NCI-H226 (cell line): ENCODE measurements around the gene GSG1.

Experiments used
- DNase-seq: peaks from one replicate; pipeline ENCODE4 v3.0.0-alpha.2; 2015

GSG1 gene

GRCh38 chr12:13103391-13104033, at the start of gene GSG1:
GSG1 (minus strand) TSS chr12:13103667; CDS start chr12:13103512, 155 bp downstream.
- DNase-seq = peak; percentile 49

- DNase-seq = no peak
Measured at GRCh38 chr12:13153180-13153579, 49.7 kb upstream of the GSG1 start.

GRCh38 chr12:13152756-13153155, 49.3 kb upstream of the GSG1 start:
- DNase-seq = no peak

GRCh38 chr12:13152281-13152680, 48.8 kb upstream of the GSG1 start:
- no peak for DNase-seq

DNA sequence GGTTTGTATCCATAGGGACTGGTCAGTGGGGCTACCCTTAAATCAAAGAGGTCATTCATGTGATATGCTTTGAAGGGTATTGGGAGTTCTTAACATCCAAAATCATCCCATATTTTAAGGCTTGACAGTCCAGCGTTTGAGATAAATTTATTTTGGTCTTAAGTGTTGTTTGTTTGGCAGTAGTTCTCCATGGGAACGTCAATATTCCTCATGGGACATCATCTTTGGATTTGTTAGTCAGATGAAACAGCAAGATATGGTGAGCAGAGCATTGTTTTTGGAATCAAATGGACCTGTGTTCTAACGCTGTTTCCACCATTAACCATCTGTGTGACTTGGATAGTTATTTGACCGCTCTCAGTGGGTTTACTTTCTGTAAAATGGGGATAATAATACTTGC, 45.9 kb upstream of the GSG1 start:
- DNase-seq = no peak

DNA sequence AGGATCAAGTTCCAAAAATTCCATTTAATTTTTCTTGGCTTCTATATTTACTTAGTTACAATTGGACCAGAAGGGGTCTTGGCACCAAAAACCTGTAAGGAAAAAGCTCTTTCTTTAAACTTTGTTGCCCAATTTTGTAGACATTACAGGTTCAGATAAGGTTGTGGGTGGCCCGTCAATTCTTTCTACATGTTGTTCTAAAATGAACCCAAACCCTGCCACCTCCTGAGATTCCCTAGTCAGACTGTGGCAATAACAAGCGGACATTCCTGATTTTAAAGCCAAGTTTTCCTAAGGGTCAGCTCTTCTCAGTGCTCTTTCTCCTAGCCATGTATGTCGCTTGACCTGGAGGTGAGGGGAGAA, 45.0 kb upstream of the GSG1 start:
- no peak for DNase-seq

DNA sequence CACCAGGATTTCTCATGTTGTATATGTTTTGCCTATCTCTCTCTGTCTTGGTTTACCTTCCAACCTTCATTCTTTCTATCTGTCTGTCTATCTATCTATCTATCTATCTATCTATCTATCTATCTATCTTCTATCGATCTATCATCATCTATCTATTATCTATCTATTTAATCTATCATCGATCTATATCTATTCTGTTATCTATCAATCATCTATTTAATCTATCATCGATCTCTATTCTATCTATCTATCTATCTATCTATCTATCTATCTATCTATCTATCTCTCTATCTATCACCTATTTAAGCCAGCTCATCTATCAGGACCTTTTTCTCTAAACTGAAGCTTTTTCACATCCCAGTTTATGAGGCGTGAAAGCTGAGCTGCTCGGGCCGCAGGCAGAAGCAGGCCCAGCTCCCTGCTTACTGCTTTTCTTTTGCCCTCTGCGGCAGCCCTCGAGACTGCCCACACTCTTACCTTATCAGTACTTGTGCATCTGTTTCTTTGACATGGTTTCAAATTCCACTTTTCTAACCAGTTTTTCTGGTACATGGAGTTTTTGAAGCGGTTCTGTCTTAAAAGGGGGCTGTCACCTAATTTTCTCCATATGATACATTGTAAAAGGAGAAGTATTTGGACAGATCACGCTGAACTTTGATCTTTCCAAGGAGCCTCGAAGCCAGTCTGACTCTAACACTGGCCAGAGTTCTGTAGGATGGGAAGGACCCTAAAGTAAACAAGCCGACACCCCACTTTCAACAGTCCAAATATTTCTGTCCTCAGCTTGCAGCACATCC, 44.4 kb upstream of the GSG1 start:
- DNase-seq = no peak

GRCh38 chr12:13146336-13146938, 43.0 kb upstream of the GSG1 start:
- DNase-seq = no peak

GRCh38 chr12:13144266-13144828, 40.9 kb upstream of the GSG1 start:
- no peak for DNase-seq

GRCh38 chr12:13142747-13143146, 39.3 kb upstream of the GSG1 start:
- no peak for DNase-seq

DNA sequence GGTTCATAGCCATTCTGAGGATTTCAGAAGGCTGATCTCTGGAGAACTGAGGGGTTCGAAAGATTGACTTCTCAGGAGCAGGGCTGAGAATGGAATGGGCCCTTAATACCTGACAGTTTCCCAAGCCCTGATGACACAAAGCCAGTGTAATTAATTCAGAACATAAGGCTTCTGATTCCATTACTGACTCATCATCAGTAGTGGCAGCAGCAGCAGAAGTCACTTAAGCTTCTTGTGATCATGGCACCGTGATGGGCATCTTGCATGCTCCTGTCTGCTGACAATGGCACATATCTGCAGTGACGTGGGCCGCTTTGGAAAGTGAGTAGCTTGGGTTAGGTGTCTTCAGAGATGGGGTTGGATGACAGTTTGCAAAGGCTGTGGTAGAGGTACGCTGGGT, 38.2 kb upstream of the GSG1 start:
- DNase-seq = no peak

DNA sequence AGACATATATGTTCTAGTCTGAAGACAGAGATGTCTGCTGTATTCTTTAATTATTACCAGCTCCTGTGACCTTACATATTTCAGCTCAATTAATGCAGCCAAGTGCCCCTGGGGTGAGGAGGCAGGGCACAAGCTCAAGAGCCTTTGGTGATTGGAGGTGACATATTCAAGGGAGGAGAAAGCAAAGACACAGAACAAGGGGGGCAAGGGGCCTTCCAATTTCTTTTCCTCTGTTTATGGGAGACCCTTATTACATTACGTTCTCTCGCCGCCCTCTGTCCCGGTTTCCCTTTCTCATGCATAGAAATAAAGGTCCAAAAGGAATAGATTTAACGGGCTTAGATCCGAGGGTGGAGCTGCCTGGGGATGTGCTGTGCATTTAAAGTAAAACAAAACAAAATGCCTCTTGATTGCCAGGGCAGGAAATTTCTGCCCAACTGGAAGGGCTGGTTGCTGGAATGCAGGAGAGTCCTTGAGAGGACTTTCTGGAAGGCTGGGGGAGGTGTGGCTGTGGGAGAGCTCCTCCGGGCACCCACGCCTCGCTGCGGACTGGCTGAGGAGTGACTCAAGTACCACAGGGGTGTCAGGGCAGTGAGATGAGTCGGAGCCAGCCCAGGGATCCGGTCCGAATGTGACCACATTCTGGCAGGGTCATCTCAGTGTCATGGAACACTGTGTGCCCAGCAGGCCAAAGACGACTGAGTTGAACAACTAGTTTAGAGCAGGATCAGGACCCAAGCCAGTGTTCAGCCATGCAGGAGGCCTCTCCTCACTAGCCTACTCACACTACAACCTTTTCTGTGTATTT, 32.1 kb upstream of the GSG1 start:
- peak; percentile 91 for DNase-seq

DNA sequence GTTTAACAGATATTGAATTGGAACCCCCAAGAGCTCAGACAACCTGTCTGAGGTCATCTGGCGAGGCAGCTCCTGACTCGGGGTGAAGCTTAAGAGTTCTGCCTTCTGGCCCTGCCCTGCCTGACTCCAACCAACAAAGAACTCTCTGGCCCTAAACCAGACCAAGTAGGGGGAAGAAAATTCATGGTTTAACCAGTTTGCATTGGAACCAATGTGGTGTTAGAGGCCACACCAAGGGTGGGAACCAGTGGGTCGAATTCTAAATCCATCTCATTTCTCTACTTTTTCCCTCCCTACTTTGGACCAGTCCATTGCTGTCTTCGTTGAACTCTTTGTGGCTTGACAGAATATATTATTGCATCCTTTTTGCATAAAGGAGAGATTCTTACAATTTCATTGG, 30.4 kb upstream of the GSG1 start:
- DNase-seq = no peak

DNA sequence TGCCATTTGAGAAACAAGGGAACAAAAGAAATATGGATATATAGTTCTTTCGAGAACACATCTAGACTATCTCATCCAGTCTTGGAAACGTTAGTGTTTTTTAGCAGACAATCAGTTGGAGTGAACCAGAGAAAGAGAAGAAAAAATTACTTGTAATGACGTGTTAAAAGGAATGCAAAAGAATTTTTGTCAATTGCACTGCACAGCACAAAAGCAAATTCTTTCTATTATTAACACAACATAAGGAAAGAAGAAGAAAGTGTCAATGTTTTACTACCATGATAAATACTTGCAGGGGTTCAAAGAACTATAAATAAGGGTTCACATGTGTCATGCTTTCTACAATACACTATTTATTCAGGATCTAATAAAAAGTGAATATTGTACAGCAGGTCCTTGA, 27.5 kb upstream of the GSG1 start:
- DNase-seq = no peak

DNA sequence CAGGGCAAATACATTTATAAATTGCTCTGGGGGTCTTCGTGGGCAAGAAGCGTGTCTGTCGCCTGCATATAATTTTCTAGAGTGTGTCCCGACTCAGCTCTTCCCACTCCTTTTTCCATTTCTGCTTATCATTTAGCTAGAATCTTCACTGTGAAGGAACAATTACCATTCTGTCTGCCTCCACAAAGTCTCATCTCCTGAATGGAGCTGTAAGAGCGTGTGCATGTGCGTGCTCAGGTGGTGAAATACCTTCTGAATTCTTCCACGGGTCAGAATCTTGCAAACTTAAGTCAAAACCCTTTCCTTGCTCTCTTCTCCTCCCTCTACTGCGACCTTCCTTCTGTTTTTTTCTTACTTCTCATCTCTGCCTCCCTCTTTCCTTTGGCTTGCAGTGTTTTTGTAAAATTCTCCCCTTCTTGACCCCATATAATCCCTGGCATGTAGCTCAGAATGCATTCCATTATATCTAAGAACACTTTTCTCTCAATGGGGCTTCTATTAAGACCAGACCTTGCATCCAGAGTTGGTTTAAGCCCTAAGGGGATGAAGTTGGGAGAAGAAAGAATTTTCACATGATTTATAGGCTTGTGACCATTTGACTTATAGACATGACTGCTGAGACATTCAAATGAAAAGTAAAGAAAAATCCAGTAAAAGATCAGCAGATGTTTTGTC, 25.0 kb upstream of the GSG1 start:
- DNase-seq = peak; percentile 12

- DNase-seq = no peak
Measured at GRCh38 chr12:13127444-13127843, 24.0 kb upstream of the GSG1 start.

GRCh38 chr12:13126494-13126893, 23.0 kb upstream of the GSG1 start:
- no peak for DNase-seq

GRCh38 chr12:13125996-13126395, 22.5 kb upstream of the GSG1 start:
- no peak for DNase-seq

- DNase-seq = peak; percentile 96
Measured at GRCh38 chr12:13124656-13125505, 21.4 kb upstream of the GSG1 start.

DNA sequence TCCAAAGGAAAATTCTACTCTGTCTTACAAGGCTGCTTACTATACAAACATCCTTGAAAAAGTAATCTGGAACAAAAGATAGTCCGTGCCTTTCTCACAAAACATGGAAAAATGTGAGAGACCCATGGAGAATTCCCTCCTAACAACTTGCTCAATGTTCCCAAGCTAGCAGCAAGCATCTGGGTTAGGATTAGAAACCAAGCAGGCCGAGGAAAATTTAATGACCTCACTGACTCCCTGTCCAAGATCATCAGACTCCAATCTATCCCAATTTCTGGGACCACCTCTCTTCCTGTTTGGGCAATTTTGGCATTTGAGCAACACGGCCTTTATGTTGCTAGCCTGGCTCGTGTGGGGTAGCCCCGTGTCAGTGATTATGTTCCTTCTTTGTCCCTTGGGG, 18.1 kb upstream of the GSG1 start:
- DNase-seq = no peak

- no peak for DNase-seq
Measured at GRCh38 chr12:13120413-13120812, 16.9 kb upstream of the GSG1 start.

GRCh38 chr12:13119826-13120225, 16.4 kb upstream of the GSG1 start:
- no peak for DNase-seq
